C1 segment of cervical spinal cord (tissue), 14 donors: Measurements from ENCODE around the gene TRUB2.
"Not testable (repeated sequence)": the region's sequence is repeated elsewhere in the genome, so short reads cannot be mapped to it uniquely, and the experiment has no call there.

Source experiments
- DNase-seq, 14 donors: peaks; one replicate each; lab custom pipeline; 2025; lab: John Stamatoyannopoulos, UW

The TRUB2 gene

DNA sequence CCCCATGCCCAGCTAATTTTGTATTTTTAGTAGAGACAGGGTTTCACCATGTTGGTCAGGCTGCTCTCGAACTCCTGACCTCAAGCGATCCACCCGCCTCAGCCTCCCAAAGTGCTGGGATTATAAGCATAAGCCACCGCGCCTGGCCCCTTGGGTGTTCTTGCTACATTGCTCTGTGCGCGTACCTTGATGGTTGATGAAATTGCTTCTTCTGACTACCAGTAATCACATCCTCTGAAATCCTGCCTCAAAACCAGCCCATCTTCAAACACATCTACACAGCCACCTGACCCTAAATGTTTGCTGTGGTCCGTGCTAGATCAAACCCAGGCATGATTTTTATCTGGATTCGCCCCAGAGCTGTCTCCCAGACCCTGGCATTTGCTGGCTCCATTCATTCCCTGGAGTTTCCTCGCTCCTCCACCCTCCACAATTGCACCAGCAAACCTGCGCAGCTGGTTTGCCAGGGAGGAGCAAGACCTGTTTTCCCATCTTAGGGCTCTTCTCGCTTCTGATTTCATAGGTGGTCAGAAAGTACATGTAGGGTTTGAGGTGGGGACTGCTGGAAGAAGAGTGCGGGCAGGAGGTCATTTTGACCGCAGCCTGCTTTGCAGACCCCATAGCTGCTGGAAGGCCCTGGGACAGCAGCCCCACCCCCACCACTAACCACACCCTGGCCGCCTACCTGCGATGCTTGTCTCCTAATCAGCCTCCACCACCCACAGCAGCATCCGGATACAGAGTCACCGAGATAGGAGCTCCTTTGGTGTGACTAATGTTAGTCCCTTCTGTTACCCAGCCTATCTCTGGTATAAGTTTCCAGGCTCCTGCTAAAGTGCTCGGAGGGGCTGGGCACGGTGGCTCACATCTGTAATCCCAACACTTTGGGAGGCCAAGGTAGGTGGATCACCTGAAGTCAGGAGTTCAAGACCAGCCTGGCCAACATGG lies 23.4 kb downstream of the TRUB2 start:
- DNase-seq: no peak

DNA sequence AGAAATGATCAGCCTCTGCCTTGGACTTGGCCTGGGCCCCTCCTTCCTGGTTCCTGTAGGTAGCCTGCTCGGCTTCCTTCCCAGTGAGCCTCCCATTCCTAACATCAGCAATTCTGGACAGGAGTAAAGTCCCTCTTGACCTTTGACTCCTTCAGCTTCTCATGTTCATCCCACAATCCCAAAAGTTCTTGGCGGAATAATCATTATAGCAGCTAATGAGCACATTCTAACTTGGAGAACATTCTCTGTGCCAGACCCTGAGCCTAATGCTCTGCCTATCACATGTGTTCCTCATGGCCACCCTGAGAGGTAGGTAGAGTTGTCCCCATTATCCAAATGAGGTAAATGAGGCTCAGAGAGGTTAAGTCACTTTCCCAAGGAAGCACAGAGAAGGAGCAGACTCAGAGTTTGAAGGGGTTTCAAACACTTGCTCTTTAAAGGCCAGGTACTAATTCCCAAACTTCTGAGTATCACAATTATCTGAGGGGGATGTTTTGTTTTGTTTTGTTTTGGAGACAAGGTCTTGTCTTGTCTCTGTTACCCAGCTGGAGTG lies 24.9 kb downstream of the TRUB2 start:
- no peak for DNase-seq

- no peak for DNase-seq
Measured at GRCh38 chr9:128296340-128297220, 25.7 kb downstream of the TRUB2 start.

DNA sequence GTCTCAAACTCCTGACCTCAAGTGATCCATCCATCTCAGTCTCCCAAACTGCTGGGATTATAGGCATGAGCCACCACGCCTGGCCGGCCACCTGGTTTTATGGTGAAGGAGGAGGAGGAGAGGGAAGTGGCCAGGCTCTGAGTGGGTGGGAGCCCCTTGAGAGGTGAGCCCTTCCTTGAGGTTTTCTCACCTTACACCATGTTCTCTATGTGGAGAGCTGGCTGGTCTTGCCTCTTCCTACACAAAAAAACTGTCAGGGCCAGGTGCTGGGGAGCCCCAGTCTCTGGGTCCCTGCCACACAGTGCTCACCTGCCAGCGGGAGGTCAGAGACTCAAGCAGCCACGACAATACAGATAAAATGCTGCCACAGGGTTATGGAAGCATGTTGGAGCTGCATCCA lies 28.1 kb downstream of the TRUB2 start:
- DNase-seq: no peak

DNA sequence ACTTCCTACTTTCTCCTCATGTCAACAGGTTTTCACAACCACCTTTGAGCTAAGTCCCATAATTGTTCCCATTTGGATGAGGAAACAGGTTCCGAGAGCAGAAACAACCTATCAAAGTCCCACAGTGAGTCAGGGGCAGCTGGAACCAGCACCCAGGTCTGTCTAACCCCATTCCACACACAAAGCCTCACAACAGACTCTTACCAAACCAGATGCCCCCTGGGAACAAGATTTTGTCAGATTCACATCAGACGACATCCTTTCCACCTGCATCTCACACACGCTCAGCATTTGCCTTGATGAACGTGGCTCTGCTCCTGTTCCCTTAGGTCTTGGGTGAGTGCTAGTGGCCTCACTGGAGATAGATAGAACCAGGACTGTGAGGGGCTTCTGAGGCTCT lies 29.2 kb downstream of the TRUB2 start:
- no peak for DNase-seq

DNA sequence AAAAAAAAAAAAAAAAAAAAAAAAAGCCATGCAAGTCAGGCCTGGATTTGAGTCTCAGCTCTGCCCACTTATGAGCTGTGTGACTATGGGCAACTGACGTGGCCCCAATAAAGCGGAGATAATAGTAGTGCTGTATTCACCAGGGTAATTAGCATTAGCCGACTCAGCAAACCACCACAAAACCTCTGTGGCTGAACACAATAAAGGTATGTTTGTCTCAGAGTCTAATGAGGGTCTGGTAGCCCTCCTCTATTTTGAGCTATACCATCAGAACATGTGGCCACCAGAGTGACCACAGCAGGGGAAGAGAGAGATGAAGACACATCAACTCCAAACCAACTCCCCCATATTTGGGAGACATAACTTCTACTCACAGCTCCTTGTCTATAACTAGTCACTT lies 30.2 kb downstream of the TRUB2 start:
- DNase-seq: no peak

- DNase-seq: no peak
Measured at GRCh38 chr9:128288273-128289004, 33.8 kb downstream of the TRUB2 start.

- peak in 11 of 14 donors; percentile 28 to 68 (median 48) for DNase-seq
Measured at GRCh38 chr9:128286440-128286839, 35.8 kb downstream of the TRUB2 start.

- DNase-seq: peak in 1 of 14 donors; percentile 62
Measured at GRCh38 chr9:128285033-128285784, 37.0 kb downstream of the TRUB2 start.

DNA sequence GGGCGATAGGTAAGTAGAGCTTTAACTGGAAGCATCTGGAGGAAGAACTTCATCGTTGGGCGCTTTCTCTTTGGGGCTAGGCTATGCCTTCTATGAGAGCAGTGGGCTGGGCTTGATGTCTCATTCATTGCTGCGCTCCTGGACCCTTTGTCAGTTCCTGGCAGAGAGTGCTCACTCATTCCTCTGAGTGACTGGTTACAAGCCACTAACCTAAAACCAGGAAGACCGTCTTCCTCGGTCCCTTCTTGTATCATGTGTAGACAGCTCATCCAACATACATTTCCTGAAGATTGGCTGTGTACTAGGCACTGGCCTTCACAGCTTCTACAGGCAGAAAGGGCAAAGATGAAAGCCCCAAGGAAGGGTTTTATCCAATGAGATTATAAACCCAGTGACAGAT lies 39.7 kb downstream of the TRUB2 start:
- no peak for DNase-seq

GRCh38 chr9:128280084-128280622 lies 42.1 kb downstream of the TRUB2 start:
- DNase-seq: no peak

- DNase-seq: not testable (repeated sequence)
Measured at GRCh38 chr9:128279088-128280073, 42.9 kb downstream of the TRUB2 start.

- peak in 2 of 14 donors; percentile 37 to 39 for DNase-seq
Measured at GRCh38 chr9:128276574-128277270, 45.5 kb downstream of the TRUB2 start.

- DNase-seq: peak; percentile 95 to 99 (median 98)
Measured at GRCh38 chr9:128276008-128276573, 46.2 kb downstream of the TRUB2 start, which contains the start of gene SWI5. SWI5 (plus strand) TSS chr9:128276276.

- DNase-seq: peak in 4 of 14 donors; percentile 16 to 50 (median 29)
Measured at GRCh38 chr9:128275198-128276007, 46.8 kb downstream of the TRUB2 start, which contains the start of gene GOLGA2. GOLGA2 (minus strand) TSS chr9:128276007; CDS start chr9:128275976, 31 bp downstream.

DNA sequence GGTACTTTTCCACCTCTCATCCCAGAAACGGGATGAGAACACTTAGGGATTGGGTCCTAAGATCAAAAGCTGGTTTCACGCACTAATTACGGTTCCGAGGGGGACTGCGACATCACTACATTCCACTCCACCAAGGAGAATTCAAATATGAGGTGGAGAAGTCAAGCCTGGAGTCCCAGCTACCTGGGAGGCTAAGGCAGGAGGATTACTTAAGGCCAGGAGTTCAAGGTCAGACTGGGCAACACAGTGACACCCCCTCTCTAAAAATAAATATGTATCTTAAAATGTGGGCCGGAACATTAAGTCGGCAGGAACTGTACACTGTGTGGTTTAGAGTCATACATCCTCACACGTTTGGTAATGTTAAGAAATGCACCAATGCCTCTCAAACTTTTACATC lies 48.0 kb downstream of the TRUB2 start:
- DNase-seq: no peak

GRCh38 chr9:128271512-128271911 lies 50.7 kb downstream of the TRUB2 start:
- no peak for DNase-seq
